Tongue (tissue), 2 donors: ENCODE measurements around the gene OR4S1. TPM values are rescaled to one million over a fixed set of nuclear protein-coding genes. Genes with fewer than 3 reads are reported as not detected.
"Not testable (repeated sequence)": the region's sequence is repeated elsewhere in the genome, so short reads cannot be mapped to it uniquely, and the experiment has no call there.

Experiments
- DNase-seq: peaks from one replicate; pipeline ENCODE4 v3.0.0-alpha.2; 2015
- total RNA-seq: library from RNA; depleted of rRNA; stranded (reverse); fragments of >200 nt; gene quantifications from one replicate; pipeline ENCODE4 v1.2.3, GENCODE V29; 2014

The OR4S1 gene
- total RNA-seq: not detected

DNA sequence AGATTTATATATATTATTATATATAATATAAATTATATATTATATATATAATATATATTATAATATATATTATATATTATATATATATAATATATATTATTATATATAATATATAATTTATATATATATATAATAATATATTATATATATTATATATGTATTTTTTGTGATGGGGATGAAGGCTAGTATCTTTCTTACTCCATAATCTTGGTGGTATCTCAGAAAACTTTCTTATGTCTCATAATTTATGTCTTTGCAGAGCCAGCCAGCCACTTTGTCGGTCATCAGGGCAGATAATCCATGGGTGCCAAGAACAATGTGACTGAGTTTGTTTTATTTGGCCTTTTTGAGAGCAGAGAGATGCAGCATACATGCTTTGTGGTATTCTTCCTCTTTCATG lies at the start of gene OR4S1:
TSS of gene OR4S1 (plus strand) at position 301 of the 400 bp plus-strand sequence. CDS start at position 301, 0 bp downstream.
- DNase-seq: no peak

GRCh38 chr11:48261600-48261999 lies 44.4 kb upstream of the OR4S1 start:
- DNase-seq: no peak

GRCh38 chr11:48263423-48263911 lies 42.6 kb upstream of the OR4S1 start, which contains the start of gene OR4X1:
Gene OR4X1 (plus strand): TSS chr11:48263861. CDS start chr11:48263861, 0 bp downstream.
- no peak for DNase-seq

- DNase-seq: no peak
Measured at GRCh38 chr11:48270621-48271020, 35.4 kb upstream of the OR4S1 start.

DNA sequence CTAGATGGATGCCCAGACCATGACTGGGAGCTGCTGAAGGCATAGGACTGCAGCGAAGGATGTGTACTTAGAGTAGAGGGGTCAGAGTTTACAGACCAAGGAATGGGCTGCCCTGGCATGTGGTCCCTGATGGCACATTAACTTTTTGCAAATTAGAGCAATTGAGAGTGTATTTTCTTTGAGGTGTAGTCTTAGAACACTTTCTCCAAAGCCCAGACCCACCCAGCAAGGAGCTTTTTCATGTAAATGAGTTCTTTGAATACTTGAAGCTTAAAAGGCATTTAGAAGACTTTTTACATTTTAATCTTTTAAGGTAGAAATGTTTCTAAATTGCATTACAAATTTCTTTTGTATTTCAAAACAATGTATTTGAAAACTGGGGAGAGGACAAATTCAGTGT lies 33.4 kb upstream of the OR4S1 start:
- DNase-seq: no peak

GRCh38 chr11:48307760-48308386 lies 1.9 kb downstream of the OR4S1 start:
- DNase-seq: peak; percentile 37

DNA sequence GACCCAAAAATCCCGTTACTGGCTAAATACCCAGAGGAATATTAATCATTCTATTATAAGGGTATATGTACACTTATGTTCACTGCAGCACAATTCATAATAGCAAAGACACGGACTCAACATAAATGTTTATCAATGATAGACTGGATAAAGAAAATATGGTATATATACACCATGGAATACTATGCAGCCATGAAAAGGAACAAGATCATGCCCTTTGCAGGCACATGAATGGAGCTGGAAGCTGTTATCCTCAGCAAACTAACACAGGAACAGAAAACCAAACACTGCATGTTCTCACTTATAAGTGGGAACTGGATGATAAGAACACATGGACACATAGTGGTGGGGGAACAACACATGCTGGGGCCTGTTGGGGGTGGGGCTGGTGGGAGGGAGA lies 7.6 kb downstream of the OR4S1 start:
- DNase-seq: not testable (repeated sequence)

DNA sequence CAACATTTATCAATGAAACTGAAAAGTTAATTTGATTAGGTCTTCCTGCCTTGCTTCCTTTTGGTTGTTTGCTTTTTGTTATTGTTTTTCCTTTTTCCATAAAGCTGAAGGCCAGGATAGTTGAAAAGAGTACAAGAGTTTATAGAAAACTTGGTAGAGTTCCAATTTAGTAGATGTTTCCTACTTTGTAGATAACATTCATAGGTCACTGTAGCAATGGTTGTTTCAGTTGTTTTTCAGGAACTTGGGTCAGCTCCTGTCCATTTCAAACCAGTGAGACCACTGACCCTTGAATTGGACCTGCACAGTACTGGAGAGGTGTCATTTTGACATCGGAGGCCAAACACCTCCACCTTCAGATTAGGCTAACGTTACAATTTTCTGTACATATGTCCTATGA lies 13.8 kb downstream of the OR4S1 start:
- DNase-seq: not testable (repeated sequence)

GRCh38 chr11:48324620-48325019 lies 18.6 kb downstream of the OR4S1 start, which contains the start of gene OR4C3:
Gene OR4C3 (plus strand): TSS chr11:48324920. CDS start chr11:48325022, 102 bp downstream.
- not testable (repeated sequence) for DNase-seq

DNA sequence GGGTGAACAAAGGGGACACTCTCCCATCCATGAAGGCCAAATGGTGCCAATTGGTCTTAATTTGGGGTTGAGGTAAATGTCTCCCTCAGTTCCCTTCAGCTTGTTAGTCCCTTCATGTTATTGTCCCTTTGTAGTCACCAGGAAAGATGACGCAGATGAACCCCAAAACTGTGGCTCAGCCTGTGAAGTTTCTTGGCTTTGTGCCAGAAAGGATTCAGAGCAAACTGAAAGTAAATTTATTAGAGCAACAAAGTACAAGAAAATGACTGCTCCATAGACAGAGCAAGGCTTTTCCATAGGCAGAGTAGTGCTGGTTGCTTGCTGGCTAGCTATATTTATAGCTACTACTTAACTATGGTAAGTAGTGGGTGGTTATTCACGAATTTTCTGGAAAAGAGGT lies 35.4 kb downstream of the OR4S1 start:
- no peak for DNase-seq

- DNase-seq: not testable (repeated sequence)
Measured at GRCh38 chr11:48342505-48342904, 36.5 kb downstream of the OR4S1 start.

DNA sequence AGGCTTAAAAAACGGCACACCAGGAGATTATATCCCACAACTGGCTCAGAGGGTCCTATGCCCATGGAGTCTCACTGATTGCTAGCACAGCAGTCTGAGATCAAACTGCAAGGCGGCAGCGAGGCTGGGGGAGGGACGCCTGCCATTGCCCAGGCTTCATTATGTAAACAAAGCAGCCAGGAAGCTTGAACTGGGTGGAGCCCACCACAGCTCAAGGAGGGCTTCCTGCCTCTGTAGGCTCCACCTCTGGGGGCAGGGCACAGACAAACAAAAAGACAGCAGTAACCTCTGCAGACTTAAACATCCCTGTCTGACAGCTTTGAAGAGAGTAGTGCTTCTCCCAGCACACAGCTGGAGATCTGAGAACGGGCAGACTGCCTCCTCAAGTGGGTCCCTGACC lies 40.3 kb downstream of the OR4S1 start:
- DNase-seq: not testable (repeated sequence)

DNA sequence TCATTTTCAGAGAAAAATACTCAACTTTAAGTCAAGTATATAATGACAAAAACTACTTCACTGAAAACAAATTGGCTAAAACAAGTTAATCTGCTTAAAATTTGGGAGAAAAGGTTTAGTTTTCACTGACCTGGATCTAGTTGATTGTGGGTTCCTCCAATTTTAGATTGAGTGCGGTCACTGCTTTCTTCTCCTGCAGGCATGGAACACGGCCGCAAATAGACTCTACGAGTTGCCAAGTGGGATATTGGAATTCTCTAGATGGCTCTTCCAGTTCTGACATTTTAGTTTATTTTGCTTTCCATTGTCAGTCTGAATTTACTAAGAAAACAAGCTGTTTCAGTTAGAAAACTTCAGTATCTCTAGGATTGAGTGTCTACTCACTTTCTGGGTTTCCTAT lies 48.0 kb downstream of the OR4S1 start:
- DNase-seq: no peak

- DNase-seq: no peak
Measured at GRCh38 chr11:48354677-48355076, 48.7 kb downstream of the OR4S1 start.

Other genes with a start within 250 kb of the OR4S1 start
- not detected for gene OR4B1, start 89.4 kb upstream of the OR4S1 start, total RNA-seq
- gene OR4X2, start 61.1 kb upstream of the OR4S1 start, total RNA-seq: not detected
- gene OR4X1, start 42.4 kb upstream of the OR4S1 start, total RNA-seq: not detected
- gene OR4C3, start 18.7 kb downstream of the OR4S1 start, total RNA-seq: not detected
- not detected for gene OR4C5, start 60.2 kb downstream of the OR4S1 start, total RNA-seq
- not detected for gene OR4A47, start 182.6 kb downstream of the OR4S1 start, total RNA-seq